ENCODE data around the gene RNF217.
A peak's percentile ranks its signal among the peaks of the same experiment; 100 is the strongest.
"Not testable (repeated sequence)": the region's sequence is repeated elsewhere in the genome, so short reads cannot be mapped to it uniquely, and the experiment has no call there.

RNF217 gene

DNA sequence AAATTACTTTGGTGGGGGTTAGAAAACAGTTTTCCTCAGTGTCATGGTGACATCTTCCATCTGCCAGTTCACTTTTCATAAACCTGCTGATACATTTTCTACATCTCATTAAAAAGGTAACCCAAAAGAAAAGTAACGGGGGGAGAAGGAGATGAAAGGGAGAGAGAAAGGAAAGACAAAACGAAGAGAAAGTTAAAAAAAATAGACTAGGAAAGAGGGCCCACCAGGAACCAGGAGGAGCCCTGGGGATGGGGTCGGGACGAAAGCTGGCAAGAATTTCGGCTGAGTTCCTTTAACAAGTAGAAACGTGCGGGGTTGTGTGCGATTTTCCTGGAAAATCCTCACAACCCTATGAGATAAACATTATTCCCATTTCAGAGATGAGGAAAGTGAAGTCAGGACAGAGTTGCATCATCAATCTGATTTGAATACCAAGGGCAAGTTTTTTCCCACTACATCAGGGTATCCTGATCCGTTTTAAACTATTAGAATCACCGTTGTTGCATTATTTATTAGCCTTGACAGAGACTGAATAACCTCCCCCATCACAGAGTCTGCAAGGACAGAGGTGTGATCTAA is 137.9 kb downstream of the RNF217 start:
- no peak for DNase-seq (ENCODE audit: low read depth)

DNA sequence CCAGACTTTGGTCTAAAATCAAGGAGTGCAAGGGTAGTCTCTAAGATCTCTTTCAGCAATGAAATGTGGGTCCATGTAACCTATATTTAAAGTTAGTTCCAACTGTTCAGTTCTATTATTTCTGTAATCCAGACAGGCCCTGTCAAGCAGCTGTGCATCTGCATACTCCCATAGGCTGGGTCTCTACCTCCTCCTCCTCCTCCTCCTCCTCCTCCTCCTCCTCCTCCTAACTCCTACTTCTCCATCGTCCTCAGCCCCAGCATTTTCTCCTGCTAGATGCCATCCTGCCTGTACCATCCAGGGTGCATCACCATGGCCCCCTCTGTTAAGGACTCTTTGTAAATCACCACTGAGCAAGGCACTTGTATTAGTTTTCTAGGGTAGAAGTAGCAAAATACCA is 138.9 kb downstream of the RNF217 start:
- DNase-seq (ENCODE audit: low read depth): no peak

DNA sequence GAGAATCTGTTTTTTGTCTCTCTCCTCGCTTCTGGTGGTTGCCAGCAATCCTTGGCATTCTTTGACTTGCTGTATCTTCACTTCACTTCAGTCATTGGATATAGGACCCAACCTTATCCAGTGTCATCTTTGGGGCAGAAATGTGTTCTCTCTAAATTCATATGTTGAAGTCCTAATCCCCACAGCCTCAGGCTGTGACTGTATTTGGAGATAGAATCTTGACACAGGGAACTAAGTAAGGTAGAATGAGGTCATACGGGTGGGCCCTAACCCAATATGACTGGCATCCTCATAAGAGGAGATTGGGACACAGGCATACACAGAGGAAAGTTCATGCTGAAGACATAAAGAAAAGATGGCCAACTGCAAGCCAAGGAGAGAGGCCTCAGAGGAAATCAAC is 139.4 kb downstream of the RNF217 start:
- DNase-seq (ENCODE audit: low read depth): no peak

DNA sequence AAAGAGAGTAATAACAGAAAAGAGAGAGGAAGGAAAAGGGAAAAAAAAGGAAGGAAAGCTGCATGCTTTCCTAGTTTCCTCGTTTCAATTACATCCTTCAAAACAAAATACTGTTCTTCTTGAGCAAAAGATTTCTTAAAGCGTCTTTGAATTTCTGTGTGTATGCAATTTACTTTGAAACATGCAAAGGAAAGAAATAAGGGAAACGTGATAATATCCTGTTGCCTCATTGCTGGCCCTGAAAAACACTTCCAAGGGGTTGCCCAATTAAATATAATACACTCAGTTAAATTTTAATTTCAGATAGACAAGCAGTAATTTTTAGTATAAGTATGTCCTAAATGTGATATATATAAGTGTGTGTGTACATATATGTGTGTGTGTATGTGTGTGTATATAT is 140.2 kb downstream of the RNF217 start:
- DNase-seq (ENCODE audit: low read depth): no peak

DNA sequence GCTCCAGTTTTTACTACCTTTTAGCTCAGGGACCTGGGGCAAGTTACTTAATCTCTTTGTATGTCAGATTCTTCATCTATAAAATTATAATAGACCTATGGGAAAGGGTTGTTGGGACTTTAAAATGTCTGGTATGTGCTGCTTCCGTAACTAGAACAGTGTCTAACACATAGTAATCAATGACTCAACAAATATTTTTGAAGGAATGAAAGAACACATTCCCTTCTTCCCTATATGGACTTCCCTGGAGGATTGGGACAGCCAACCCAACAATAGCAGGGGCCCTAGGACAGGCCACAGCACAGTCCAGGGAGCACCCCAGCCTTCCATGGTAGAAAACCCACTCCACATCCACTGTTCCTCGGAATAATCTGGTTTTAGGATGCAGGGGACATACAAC is 140.7 kb downstream of the RNF217 start:
- DNase-seq (ENCODE audit: low read depth): peak; percentile 80

DNA sequence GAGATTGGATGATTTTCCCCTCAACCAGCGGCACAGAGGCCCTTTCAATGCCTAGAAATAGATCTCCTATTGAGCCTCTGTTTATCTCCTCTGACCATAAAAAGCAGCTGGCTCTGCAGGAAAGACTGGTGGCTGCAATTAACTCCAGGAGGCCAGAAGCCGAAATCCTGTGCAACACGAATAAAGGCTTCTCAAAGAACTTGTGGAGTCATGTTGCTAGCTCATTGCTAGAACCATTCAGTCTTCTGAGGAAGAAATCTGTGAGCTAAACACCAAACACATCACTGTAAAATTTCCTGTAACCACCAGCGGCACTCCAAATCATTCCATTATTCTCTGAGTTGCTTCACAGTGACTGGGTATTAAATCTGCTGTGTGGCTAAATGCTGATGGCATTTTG is 142.2 kb downstream of the RNF217 start:
- peak; percentile 59 for DNase-seq (ENCODE audit: low read depth)

DNA sequence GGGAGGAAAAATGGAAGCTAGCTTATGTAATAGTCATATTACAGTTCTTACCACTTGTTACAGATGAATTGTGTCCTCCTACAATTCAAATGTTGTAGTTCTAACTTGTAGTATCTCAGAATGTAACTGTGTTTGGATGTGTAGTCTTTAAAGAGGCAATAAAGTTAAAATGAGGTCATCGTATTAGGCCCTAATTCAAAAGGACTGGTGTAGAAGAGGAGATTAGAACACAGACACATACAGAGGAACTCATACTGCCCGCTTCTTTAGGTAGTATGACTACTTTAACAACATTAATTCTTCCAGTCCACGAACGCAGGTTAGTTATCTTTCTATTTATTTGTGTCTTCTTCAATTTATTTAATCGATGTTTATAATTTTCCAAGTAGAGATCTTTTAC is 144.8 kb downstream of the RNF217 start:
- no peak for DNase-seq (ENCODE audit: low read depth)

DNA sequence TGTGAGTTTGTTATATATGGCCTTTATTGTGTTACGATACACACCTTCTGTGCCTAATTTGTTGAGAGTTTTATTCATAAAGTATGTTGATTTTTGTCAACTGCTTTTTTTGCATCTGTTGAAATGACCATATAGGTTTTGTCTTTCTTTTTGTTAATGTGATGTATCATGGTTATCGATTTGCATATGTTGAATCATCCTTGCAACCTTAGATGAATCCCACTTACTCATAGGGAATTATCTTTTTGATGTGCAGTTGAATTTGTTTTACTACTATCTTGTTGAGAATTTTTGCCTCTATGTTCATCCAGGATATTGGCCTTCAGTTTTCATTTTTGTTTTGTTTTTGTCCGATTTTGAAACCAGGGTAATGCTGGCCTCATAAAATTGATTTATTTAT is 145.7 kb downstream of the RNF217 start:
- DNase-seq (ENCODE audit: low read depth): no peak

DNA sequence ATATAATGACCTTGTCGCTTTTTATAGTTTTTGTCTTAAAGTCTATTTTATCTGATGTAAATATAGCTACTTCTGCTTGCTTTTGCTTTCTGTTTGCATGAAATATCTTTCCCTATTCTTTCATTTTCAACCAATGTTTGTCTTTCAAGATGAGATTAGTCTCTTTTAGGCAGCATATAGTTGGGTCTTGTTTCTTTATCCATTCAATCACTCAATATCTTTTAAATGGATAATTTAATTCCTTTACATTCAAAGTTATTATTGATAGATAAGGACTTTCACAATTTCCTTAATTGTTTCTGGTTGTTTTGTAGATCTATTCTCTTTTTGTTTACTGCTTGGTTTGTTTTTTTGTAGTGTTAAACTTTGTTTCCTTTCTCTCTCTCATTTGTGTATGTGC is 147.8 kb downstream of the RNF217 start:
- no peak for DNase-seq (ENCODE audit: low read depth)

DNA sequence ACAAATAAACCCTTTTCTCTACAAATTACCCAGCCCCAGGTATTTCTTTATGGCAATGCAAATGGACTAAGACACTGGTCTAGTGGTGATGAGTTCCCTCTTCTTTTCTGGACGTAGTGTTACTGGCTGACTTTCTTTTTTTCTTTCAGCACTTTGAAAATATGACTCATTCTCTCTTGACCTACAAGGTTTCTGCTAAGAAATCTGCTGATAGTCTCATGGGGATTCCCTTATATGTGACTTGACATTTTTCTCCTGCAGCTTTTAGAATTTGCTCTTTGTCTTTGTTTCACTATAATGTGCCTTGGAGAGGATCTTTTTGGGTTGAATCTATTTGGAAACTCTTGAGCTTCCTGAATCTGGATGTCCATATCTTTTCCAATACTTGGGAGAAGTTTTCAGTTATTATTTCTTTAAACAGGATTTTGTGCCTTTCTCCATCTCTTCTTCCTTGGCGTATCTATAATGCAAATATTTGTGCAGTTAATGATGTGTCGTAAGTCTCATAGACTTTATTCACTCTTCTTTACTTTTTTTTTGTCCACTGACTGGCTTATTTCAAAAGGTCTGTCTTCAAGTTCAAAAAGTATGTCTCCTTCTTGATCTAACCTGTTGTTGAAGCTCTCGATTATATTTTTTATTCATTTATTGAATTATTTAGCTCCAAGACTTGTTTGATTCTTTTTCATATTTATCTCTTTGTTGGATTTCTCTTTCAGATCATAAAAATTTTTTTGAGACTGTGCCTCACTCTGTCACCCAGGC is 149.2 kb downstream of the RNF217 start:
- peak; percentile 43 for DNase-seq (ENCODE audit: low read depth)

DNA sequence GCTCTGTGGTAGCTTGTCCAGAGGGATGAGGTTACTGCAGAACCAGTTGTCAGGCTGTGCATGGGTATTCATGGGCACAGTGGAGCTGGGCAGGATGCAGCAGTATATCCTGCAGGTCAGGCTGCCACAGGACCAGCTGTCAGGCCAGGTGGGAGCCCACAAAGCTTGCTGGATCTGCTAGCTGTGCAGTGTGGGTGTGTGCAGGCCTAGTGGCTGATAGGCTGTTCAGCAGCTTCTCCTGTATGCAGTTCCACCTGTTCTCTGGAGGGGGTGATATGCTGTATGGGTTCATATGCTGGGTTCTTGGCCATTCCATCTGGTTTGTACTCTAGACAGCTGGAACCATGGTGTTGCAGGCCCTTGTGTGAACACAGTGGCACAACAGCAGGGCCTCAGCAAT is 150.7 kb downstream of the RNF217 start:
- DNase-seq (ENCODE audit: low read depth): no peak

DNA sequence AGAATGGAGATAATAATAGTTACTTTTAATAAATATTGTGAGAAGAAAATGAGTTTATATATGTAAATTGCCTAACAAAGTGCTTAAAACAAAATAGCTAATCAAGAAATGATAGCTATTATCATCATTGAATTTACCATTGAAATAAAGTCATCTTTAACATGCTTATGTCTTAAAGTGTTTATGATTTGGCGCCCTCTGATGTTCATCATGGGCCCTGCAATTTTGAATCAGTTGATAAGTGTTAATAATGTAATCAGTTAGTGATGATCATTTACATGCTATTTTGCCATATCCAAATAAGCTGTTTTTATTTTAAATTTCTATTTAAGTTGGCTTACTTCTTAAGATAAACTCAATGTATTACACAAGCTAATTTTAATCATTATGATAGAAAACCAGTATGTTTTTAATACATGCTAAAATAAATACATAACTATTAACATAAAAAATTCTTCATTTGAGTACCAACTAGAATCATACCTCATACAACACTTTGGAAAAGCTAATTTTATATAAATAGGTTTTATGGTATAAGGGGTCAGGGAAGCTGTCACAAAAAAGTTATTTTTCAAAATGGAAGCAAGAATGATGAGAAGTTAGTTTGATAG is 152.1 kb downstream of the RNF217 start:
- peak; percentile 44 for DNase-seq (ENCODE audit: low read depth)

DNA sequence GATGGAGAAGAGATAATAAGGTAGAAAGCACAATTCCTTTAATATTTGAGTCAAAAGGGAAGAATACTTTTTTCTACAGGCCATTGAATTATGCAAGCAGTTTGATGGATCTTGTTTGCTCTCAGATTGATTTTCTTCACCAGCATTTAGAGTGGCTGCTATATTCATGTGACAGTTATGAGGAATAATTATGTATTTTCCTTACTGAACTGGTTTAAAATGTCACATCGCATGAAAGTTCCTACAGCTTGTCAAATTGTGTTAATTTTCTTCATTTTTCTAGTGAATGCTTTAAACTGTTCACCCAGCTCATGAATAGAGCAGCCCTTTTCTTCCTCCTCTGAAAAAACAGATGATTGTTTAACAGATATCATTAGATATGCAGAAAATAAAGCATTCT is 153.9 kb downstream of the RNF217 start:
- no peak for DNase-seq (ENCODE audit: low read depth)

DNA sequence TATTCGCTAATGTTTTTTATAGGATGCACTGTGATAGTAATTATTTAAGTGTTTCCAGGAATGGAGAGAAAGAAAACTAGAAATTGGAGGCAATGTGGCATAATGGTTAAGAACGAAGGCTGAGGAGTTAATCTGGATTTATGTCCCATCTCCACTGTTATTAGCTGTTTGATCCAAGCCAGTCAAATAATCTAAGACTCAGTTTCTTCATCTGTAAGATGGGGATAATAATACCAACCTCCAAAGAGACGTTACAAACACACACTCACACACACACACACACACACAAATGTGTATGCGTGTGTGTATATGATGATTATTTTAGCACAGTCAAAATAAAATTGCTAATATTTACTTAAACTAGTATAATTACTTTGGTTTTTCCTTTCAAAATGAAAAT is 154.5 kb downstream of the RNF217 start:
- DNase-seq (ENCODE audit: low read depth): no peak

DNA sequence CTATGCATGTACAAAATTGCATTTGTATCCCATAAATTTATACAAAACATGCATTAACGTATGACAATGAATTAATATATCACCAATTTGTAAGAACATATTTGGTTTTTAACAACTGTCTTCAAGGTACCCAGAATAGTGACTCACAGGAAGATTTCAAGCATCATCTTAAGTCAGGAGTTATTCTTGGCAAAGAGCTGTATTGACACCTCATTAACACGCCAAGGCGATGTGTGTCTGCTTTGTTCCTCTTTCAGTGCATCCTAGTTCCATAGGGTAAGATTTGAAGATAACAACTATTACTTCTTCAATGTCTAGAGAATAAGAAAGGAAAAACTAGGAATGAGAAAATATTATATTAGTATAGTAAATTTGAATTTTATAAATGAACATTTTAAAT is 155.6 kb downstream of the RNF217 start:
- no peak for DNase-seq (ENCODE audit: low read depth)

DNA sequence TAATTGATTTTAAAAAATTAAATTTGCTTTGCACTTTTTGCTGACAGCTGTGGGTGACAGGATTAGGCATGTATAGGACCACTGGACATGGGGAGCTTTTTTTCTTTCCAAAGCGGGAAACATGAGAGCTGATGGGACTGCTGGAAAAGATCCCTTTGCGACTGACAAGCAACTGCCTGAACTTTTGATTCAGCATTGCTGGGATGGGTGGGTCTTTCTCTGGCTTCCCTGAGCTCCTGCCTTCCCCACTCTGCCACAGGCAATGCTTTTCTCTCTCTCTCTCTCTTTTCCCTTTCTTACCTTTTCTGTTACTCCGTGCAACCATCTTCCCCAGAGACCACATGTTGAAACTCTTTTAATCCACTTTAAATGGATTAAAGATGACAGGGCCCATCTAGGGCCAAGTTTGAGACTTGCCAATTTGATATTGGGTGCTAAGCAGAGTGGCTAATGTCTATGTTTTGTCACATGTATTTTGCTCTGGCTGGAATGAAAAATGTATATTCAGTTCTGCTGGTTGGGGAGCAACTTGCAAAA is 157.9 kb downstream of the RNF217 start:
- DNase-seq (ENCODE audit: low read depth): no peak

DNA sequence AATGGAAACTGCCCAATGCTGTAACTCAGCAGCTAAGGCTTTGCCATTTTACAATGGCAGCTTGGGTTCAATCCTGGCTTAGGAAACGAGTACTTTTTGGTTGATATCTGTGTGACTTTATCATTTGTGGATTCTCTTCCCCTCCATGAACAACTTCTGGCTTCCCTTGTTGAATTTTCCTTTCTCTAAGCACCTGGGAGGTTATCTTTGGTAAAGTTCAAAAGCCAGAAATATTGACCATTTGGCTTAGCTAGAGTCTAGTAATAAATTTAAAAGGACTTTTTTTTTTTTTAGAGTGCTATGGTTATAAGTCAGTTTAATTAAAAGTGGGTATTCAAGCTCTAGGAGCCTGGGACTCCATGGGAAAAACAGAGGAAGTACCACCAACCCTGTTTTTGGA is 159.7 kb downstream of the RNF217 start:
- DNase-seq (ENCODE audit: low read depth): no peak

DNA sequence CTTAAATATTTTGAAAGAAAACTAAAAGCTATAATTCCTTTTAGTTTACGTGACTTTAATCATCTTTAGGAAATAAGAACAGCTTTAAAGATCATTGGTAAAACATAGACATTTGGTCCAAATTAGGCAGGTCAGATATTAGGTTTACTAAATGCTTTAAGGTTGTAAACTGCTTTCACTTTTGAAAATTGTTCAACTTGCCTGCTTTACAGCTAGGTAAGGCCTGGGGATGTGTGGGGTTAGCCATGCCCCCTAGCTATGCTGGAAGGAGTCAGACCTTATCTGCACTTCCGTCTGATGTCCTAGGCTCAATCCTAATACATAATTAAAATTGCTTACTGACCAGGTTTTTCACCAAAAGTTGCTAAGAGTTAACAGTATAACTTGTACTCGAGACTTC is 160.8 kb downstream of the RNF217 start:
- no peak for DNase-seq (ENCODE audit: low read depth)

DNA sequence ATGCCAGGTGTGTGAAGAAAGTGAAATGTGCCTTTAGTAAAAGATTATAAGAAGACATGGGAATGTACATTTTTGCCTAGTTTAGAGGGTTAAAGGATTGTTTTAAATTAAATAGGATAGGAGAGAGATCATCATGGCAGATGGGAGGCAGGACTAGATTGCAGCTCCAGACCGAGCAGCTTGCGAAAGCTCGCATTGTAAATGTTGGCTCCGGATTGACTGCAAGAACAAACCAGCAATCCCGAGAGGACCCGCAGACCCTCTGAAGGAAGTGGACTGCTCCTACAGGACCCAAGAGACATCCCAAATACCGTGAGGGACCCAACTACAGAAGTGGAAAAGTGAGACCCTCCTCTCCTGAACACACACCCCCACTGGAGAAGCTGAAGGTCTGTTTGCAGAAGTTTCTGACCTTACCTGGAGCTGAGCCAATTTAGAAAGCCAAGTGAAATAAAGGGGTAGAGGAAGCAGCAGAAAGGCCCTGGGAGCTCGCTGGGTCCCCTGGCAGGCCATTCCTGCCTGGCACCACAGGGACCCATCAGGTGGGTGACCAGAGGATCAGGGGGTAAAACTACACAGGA is 161.3 kb downstream of the RNF217 start:
- DNase-seq (ENCODE audit: low read depth): no peak

DNA sequence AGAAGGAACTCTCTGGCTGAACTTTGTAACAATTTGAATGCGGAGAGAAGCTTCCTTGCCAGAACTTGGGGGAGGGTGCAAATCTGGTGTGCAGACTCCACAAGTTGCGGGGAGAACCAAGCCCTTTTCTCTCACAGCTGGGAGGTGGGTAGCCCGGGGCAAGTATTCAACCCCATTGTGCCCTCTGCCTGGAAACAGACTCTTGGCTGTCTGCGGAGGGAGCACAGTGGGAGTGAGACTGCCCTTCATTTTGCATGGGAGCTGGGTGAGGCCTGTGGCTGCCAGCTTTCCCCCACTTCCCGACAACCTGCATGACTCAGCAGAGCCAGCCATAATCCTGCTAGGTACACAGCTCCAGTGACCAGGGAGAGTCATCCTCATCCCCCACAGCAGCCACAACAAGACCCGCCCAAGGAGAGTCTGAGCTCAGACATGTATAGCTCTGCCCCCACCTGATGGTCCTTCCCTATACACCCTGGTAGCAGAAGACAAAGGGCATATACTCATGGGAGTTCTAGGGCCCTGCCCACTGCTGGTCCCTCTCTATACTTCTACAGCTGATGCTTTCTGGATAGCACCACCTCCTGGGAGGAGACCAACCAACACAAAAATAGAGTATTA is 161.9 kb downstream of the RNF217 start:
- DNase-seq (ENCODE audit: low read depth): peak; percentile 30

DNA sequence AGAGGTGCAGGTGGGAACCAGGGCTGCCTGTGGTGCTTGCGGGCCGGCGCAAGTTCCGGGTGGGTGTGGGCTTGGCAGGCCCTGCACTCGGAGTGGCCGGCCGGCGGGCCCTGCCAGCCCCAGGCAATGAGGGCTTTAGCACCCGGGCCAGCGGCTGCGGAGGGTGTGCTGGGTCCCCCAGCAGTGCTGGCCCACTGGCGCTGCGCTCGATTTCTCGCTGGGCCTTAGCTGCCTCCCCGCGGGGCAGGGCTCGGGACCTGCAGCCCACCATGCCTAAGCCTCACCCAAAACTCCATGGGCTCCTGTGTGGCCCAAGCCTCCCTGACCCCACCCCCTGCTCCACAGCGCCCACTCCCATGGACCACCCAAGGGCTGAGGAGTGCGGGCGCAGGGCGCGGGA is 163.6 kb downstream of the RNF217 start:
- not testable (repeated sequence) for DNase-seq (ENCODE audit: low read depth)

DNA sequence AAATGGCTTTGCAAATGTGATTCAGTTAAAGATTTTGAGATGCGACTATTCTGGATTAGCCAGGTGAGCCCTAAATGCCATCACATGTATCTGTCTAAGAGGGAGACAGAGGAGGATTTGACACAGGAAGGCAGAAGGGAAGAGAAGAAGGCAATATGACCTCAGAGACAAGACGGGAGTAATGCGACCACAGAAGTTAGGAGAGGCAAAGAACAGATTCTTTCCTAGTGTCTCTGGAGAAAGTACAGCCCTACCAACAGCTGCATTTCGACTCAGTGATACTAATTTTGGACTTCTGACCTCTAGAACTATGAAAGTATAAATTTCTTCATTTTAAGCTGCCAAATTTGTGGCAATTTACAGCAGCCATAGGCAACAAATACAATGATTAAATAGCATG is 167.1 kb downstream of the RNF217 start:
- DNase-seq (ENCODE audit: low read depth): no peak

DNA sequence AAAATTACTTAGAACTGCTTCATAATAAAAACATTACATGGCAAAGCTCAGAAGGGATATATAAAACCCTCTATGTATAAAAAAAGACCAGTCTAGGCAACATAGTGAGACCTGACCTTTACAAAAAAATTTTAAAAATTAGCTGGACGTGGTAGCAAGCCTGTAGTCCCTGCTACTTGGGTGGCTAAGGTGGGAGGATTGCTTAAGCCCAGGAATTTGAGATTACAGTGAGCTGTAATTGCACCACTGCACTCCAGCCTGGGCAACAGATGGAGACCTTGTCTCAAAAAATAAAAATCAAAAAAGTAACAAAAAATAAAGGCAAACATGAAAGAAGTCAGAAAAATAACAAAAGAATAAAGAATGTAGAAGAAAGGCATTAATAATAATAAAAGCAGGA is 169.8 kb downstream of the RNF217 start:
- peak; percentile 53 for DNase-seq (ENCODE audit: low read depth)
